PFSK-1 (cell line): ENCODE measurements around the gene ZNF592.

Experiments
- FOXP2 ChIP-seq: optimal IDR thresholded peaks from 2 replicates; pipeline ENCODE3; 2011; ENCODE audit warnings: borderline replicate concordance, control low read depth, inconsistent platforms; ENCODE audit not compliant: insufficient read depth; ENCODE audit errors: extremely low read length, extremely low read depth
- POLR2AphosphoS5 ChIP-seq: IDR thresholded peaks from 2 replicates; pipeline ENCODE4 v1.6.1; 2012; ENCODE audit warnings: low read depth, mild to moderate bottlenecking, control low read depth, low read length, moderate library complexity
- REST ChIP-seq, 2 experiments: IDR thresholded peaks; 2 replicates each; pipeline versions ENCODE4 v1.6.1 to v1.8.0; 2011 to 2012; ENCODE audit warnings: low read depth in 2 of 2, low read length in 2 of 2, control low read depth in 1 of 2, inconsistent platforms in 1 of 2, mild to moderate bottlenecking in 1 of 2, moderate library complexity in 1 of 2; ENCODE audit not compliant: insufficient read depth in 1 of 2
- SIN3A ChIP-seq: IDR thresholded peaks from 2 replicates; pipeline ENCODE4 v1.6.1; 2012; ENCODE audit warnings: mild to moderate bottlenecking, low read length, moderate library complexity, borderline replicate concordance; ENCODE audit not compliant: insufficient read depth
- TAF1 ChIP-seq: IDR thresholded peaks from 2 replicates; pipeline ENCODE4 v1.6.1; 2012; ENCODE audit warnings: low read length, control low read depth, borderline replicate concordance; ENCODE audit not compliant: insufficient read depth

- TF ChIP-seq REST (IDR thresholded peaks at IDR 0.05; ENCODE audit: insufficient read depth in 1 of 2, low read depth in 2 of 2, low read length in 2 of 2) (no peak), POLR2AphosphoS5 (no peak), TAF1 (no peak), SIN3A (no peak), FOXP2 (no peak)
Measured at GRCh38 chr15:84821501-84822021, 73.2 kb downstream of the ZNF592 start.
